ENCODE measurements around the gene FAF1.

FAF1 gene

GRCh38 chr1:50693829-50694228, 266.2 kb downstream of the FAF1 start:
- no peak for DNase-seq

GRCh38 chr1:50684185-50684584, 275.9 kb downstream of the FAF1 start:
- no peak for DNase-seq

GRCh38 chr1:50681931-50682330, 278.1 kb downstream of the FAF1 start:
- DNase-seq: no peak

- DNase-seq: no peak
These were observed 292.2 kb downstream of the FAF1 start for GRCh38 chr1:50667710-50668356.

- no peak for DNase-seq
These were observed 292.8 kb downstream of the FAF1 start for GRCh38 chr1:50667272-50667671.

- DNase-seq: no peak
These were observed 293.2 kb downstream of the FAF1 start for GRCh38 chr1:50666849-50667248.

GRCh38 chr1:50665413-50665812, 294.7 kb downstream of the FAF1 start:
- DNase-seq: no peak

- DNase-seq: no peak
These were observed 298.4 kb downstream of the FAF1 start for GRCh38 chr1:50661626-50662025.

GRCh38 chr1:50659107-50659662, 300.9 kb downstream of the FAF1 start:
- no peak for DNase-seq

- no peak for DNase-seq
These were observed 301.5 kb downstream of the FAF1 start for GRCh38 chr1:50658459-50659076.

GRCh38 chr1:50656931-50657330, 303.1 kb downstream of the FAF1 start:
- no peak for DNase-seq

- no peak for DNase-seq
These were observed 308.4 kb downstream of the FAF1 start for GRCh38 chr1:50651476-50652263.

GRCh38 chr1:50646526-50646925, 313.5 kb downstream of the FAF1 start:
- no peak for DNase-seq

GRCh38 chr1:50645139-50645538, 314.9 kb downstream of the FAF1 start:
- no peak for DNase-seq

GRCh38 chr1:50644447-50645105, 315.5 kb downstream of the FAF1 start:
- no peak for DNase-seq

GRCh38 chr1:50637460-50637859, 322.6 kb downstream of the FAF1 start:
- DNase-seq: no peak

- DNase-seq: no peak
These were observed 325.8 kb downstream of the FAF1 start for GRCh38 chr1:50634251-50634650.

GRCh38 chr1:50633465-50633864, 326.6 kb downstream of the FAF1 start:
- DNase-seq: no peak

- DNase-seq: no peak
These were observed 328.9 kb downstream of the FAF1 start for GRCh38 chr1:50631161-50631560.

- no peak for DNase-seq
These were observed 337.8 kb downstream of the FAF1 start for GRCh38 chr1:50622259-50622658.

- DNase-seq: peak; percentile 74
These were observed 339.3 kb downstream of the FAF1 start for GRCh38 chr1:50620680-50621329.

- DNase-seq: no peak
These were observed 344.9 kb downstream of the FAF1 start for GRCh38 chr1:50615036-50615750.
